HEK293T (cell line): Measurements from ENCODE around the gene MACROH2A1.

ENCODE experiments used
- ARNT ChIP-seq: fragments of 450-650 bp; IDR thresholded peaks from 2 replicates; pipeline ENCODE4 v1.6.1; 2017; ENCODE audit warnings: mild to moderate bottlenecking
- BHLHE40 ChIP-seq: fragments of 450-650 bp; IDR thresholded peaks from 2 replicates; pipeline ENCODE4 v1.6.1; 2016; ENCODE audit warnings: mild to moderate bottlenecking, moderate library complexity, borderline replicate concordance
- CTBP1 ChIP-seq: fragments of 450-650 bp; IDR thresholded peaks from 2 replicates; pipeline ENCODE4 v1.6.1; 2016; ENCODE audit warnings: borderline replicate concordance
- FOXA1 ChIP-seq: fragments of 450-650 bp; IDR thresholded peaks from 2 replicates; pipeline ENCODE4 v1.6.1; 2016; ENCODE audit warnings: mild to moderate bottlenecking
- FOXK2 ChIP-seq: fragments of 450-650 bp; IDR thresholded peaks from 2 replicates; pipeline ENCODE4 v1.6.1; 2016; ENCODE audit warnings: mild to moderate bottlenecking
- FOXM1 ChIP-seq: fragments of 450-650 bp; IDR thresholded peaks from 2 replicates; pipeline ENCODE4 v1.6.1; 2017; ENCODE audit warnings: mild to moderate bottlenecking, borderline replicate concordance
- L3MBTL2 ChIP-seq: fragments of 450-650 bp; conservative IDR thresholded peaks from 2 replicates; pipeline ENCODE4 v1.6.1; 2016; ENCODE audit warnings: mild to moderate bottlenecking
- NFRKB ChIP-seq: fragments of 450-650 bp; IDR thresholded peaks from 2 replicates; pipeline ENCODE4 v1.6.1; 2016; ENCODE audit warnings: mild to moderate bottlenecking, moderate library complexity
- SP1 ChIP-seq: fragments of 450-650 bp; IDR thresholded peaks from 2 replicates; pipeline ENCODE4 v1.6.1; 2017
- TF ChIP-seq, protein P1 (sequence below): fragments of 450-650 bp; IDR thresholded peaks from 2 replicates; pipeline ENCODE4 v1.6.1; 2016

- TF ChIP-seq ARNT (no peak), NFRKB (no peak), CTBP1 (no peak), FOXM1 (no peak), BHLHE40 (no peak), SP1 (no peak), L3MBTL2 (no peak), FOXA1 (no peak), FOXK2 (no peak)
- TF ChIP-seq, protein P1, sequence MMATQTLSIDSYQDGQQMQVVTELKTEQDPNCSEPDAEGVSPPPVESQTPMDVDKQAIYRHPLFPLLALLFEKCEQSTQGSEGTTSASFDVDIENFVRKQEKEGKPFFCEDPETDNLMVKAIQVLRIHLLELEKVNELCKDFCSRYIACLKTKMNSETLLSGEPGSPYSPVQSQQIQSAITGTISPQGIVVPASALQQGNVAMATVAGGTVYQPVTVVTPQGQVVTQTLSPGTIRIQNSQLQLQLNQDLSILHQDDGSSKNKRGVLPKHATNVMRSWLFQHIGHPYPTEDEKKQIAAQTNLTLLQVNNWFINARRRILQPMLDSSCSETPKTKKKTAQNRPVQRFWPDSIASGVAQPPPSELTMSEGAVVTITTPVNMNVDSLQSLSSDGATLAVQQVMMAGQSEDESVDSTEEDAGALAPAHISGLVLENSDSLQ = no peak
These were observed 74.0 kb downstream of the MACROH2A1 start for GRCh38 chr5:135324897-135325650.
